HG02943 (cell line): ENCODE data around the gene DNAJC16.

ENCODE experiments used
- ATAC-seq: cut with Tn5 transposase; IDR thresholded peaks from one replicate; pipeline ENCODE4 v1.9.1; 2021; ENCODE audit warnings: mild to moderate bottlenecking, low read depth, moderate library complexity; ENCODE audit not compliant: unreplicated experiment

Gene DNAJC16

DNA sequence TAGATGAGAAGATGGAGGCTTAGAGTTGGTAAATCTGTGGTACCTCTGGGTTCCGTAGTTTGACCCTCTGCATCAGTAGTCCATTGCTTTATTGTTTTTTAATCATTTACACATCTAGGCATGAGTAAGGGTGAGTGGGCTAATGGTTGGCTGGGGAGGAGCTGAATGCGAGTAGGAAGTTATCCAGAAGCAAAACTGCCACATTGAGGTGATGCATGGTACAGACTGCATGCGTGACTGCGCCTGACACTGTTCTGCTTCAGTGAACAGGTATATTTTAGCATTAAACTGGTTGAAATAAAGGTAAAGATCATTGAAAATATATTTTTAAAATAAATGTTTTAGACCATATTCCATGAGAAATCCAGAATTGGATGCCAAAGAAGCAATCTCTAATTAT, 4.4 kb downstream of the DNAJC16 start:
- no peak for ATAC-seq

DNA sequence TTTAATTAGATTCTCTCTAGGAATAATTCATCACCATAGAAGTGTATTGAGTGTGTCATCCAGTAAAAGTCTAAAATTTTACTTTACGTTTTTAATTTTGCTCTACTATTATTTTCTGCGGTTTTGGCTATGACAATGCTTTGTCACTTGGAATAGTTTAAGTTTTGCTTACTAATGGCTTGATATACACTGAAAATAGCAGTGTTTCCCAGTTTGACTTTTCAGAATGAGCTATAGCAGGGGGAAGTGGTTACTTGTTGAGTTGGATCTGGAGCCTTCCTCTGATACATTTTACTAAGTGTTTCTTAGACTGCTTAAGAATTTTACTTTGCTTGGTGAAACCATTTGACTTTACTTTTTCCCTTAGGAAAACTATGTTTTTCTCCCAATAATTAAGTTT, 5.0 kb downstream of the DNAJC16 start:
- no peak for ATAC-seq

DNA sequence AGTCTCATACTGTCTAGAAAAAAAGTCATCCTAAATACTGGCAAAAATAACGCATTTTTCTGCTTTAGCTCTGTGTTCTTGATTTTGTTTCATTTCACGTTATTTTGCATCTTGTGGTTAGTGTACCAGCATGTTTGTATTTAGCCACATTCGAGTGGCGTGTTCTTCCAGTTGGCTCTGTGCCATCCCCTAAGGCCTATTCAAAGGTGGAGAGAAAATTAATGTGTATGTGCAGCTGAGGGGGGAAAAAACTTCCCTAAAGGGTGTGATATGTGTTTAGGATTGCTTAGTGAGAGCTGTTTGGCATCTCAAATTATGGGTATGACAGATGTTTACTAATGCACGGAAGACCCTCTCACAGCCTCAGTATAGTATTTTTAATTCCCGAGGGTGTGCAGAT, 12.1 kb downstream of the DNAJC16 start:
- ATAC-seq: no peak

DNA sequence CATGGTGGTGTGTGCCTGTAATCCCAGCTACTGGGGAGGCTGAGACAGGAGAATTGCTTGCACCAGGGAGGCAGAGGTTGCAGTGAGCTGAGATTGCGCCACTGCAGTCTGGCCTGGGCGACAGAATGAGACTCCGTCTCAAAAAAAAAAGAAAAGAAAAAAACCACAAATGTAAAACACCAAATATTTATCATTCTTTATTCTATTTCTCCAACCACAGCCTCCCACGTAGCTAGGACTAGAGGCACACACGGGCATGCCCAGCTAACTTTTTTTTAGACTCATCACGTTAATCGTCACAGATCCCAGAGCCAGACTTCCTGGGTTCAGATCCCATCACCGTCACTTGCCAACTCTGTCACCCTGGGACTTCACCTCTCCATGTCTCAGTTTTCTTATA, 13.5 kb downstream of the DNAJC16 start:
- ATAC-seq: no peak

DNA sequence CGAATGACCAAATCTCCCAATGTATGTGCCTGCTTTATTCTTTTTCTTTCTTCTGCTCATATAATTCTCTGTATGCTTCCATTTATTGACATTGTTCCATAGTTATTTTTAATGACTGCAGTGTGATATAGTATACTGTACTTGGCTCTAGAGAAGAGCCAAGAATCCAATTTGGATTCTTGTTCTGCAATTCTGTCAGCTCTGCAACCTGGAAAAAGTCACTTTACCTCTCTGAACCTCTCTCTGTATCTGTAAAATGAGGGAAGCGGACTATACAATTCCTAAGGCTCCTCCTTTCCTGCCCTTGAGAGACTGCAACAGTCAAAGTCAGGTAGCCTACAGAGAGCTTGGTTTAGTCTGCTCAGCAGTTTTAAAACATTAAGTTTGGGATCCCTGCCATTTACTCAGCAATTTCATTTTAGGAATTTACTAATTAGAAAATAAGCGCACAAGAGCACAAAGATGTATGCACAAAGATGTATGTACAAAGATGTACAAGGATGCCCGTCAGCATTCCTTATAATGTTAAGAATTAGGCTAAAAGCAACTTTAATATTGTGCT, 14.7 kb downstream of the DNAJC16 start:
- no peak for ATAC-seq

DNA sequence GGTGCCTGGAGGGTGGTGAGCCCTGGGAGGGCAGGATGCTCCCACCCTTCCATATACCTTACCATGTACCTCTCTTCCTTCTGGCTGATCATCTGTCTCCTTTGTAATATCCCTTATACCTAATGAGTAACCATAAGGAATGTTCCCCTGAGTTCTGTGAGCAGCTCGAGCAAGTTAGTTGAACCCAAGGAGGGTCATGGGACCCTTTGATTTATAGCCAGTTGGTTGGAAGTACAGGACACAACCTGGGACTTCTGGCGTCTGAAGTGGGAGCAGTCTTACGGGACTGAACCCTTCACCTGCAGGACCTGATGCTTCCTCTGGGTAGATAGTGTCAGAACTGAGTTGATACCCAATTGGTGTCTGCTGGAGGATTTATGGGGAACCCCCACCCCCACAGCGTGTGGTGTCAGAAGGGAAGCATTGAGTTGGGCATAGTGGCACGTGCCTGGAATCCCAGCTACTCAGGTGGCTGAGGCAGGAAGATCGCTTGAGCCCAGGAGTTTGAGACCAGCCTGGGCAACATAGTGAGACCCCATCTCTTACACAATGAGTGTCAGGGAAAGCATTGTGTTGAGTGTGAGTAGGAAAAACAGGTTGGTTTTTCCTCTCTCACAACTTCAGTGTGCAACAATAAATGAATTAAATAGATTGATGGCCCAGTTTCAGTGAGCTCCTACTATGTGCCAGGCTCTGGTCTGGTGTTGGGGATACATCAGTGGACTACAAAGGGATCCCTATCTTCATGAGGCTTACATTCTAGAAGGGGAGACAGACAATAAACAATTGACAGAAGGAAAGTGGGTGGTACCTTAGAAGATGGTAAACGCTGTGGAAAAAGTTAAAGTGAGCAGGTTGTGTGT, 16.0 kb downstream of the DNAJC16 start:
- ATAC-seq: no peak

DNA sequence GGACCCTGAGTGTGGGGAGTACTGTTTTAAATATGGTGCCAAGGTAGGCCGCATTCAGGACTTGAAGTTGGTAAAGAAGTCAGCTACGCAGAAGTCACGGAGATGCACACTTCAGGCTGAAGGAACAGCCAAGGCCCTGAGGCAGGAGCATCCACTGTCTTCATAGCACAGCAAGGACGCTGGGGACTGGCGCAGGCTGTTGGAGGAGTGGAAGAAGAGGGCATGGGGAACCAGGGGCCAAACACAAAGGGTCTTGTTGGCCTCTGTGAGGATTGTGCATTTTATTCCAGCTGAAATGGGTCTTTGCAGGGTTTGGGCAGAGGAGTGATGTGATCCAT, 16.6 kb downstream of the DNAJC16 start:
- no peak for ATAC-seq

DNA sequence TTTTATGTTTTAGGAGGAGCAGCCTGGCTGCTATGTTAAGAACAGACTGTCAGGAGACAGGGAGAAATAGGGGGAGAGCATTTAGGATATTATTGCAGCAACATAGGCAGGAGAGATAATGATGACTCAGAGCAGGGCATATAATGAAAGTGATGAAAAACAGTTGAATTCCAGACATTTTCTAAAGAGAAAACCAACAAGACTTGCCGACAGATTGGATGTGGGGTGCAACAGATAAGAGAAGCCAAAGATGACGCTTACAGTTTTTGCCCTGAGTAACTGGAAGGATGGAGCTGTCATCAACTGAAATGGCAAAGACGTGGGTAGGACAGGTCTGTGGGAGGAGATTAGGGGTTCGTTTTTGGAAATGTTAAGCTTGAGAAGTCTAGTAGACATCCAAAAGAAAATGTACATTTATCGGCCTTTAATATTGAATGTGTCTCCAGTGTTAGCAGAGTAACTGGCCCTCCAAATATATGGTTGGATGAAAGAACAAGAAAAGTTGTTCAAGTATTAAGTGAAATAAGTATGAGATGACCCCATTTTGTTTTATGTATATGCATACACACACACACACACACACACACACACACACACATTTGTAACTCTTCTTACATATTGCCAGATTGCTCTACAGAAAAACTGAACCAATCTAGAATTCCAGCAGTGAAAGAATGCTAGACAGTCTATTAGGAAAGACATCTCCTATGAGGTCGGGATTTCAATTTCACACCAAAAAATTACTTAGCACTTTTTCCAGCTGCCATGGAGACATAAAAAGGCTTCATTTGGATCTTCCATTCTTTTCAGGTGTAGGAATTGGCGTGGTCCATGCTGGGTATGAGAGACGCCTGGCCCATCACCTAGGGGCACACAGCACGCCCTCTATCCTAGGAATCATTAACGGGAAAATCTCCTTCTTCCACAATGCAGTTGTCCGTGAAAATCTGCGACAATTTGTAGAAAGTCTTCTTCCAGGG, 17.2 kb downstream of the DNAJC16 start:
- no peak for ATAC-seq

DNA sequence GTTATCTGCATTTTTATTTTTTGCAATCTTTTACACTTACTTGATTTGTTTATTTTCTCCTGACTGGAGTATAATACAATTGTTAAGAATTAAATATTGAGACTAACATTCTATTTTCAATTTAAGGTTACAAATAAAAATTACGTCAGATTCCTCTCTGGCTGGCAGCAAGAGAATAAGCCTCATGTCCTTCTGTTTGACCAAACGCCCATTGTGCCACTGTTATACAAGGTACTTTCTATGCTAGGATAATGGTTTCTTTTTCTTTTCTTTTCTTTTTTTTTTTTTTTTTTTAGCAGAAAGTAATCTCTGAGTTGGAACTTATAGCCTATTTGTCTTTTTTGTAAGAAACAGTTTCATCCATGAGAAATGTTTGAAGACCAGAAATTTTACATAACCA, 20.0 kb downstream of the DNAJC16 start:
- no peak for ATAC-seq

DNA sequence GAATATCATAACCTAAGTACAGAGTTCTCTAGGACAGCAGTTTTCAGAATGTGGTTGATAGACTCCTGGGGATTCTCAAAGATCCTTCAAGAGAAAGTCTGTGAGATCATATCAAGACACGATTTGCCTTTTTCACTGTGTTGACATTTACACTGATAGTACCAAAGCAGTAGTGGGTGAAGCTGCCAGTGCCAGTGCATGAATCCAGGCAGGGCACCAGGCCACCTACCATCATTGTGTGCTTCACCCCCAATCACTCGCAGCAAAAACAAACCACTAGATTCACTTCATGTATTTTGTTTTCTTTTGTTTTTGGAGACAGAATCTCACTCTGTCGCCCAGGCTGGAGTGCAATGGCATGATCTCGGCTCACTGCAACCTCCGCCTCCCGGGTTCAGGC, 23.9 kb downstream of the DNAJC16 start:
- no peak for ATAC-seq

DNA sequence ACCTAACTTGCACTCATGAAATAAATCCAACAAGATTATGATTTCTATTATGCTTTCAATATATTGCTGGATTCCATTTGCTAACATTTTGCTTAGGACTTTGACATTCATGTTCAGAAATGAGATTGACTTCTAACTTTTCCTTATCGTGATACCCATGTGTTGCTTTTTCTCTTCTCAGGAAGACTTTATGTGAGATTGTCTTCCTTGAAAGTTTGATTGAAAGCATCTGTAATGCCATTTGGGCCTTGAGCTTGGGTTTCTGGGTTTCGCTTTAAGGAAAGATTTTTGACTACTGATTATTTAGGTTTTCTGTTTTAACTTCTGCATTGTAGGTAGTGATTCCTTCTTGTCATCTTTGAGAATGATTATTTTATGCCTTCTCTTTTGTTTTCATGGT, 30.4 kb downstream of the DNAJC16 start:
- ATAC-seq: no peak

DNA sequence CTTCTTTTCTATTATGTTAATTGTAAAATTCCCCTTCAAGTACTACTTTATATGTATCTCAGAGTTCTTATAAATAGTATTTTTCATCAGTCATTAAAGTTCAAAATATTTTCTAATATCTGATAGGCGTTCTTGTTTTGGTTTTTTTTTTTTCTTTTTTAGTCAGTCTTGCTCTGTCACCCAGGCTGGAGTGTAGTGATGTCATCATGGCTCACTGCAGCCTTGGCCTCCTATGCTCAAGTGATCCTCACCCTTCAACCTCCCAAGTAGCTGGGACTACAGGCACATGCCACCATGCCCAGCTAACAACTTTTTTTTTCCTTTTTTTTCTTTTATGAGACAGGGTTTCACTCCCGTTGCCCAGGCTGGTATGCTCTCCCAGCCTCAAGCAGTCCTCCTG, 30.9 kb downstream of the DNAJC16 start:
- ATAC-seq: no peak

DNA sequence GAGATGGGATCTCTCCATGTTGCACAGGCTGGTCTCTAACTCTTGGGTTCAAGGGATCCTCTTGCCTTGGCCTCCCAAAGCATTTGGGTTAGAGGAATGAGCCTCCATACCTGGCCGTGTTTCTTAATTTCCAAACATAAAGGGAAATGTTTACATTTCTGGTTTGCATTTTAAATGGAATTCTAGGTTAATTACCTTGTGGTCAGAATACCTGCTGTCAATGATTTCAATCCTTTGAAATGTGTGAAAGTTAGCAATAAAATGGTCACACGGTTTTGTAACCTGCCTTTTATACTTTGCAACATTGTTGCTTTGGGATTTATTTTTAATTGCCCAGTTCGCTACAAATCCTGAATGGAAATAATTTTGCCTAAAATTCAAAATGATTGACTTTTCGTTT, 31.9 kb downstream of the DNAJC16 start:
- ATAC-seq: no peak

DNA sequence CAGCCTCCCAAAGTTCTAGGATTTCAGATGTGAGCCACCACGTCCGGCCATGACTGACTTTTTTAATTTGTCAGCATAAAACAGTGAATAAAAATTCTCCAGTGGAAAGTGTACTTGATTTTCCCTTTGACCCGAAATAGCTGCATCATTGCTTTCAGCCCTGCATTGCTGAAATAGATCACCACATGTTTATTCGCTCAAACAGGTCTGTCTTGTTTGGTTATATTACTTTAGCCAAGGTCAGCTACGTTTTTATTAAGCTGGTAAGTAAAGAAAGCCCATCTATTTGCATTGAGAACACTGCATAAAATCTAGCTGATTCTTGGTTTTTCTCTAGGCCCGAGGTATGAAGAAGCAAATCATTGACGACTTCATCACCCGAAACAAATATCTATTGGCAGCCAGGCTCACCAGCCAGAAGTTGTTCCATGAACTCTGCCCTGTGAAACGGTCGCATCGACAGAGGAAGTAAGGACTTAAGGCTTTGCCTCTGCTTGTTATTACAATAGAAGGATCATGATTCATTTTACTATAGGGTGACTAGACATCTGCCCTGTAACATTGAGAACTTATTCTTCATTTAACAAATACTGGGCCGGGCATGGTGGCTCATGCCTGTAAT, 32.7 kb downstream of the DNAJC16 start:
- no peak for ATAC-seq

DNA sequence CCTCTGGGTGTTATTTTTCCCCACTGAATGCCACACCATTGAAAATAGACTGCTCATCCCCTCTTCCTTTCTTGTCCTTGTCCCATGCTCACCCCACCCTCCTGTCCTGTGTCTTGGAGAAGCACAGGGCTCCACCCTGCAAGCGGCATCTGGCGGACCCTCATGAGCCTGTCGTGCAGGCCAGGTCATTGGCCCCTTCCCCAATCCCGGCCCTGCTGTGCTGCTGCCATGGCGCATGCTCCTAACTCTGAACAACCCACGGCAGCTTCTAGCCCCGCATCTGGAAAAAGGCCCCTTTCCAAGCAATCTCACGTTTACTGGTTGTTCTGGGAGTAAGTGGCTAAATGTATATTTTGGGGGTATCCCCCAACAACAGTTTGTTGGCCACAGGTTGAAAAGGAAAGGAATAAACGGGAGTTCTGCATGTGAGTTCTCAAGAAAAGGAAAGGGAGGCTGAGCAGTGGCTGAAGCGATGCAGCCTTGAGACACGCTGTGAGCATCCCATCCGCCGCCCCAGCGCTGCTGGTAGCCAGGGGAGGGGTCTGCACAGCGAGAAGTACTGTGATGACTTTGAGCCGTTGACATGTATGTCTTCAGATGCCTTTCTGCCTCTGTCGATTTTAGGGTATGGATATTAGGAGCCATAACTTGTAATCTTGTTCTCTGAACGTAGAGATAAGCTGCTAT, 41.9 kb downstream of the DNAJC16 start:
- no peak for ATAC-seq

DNA sequence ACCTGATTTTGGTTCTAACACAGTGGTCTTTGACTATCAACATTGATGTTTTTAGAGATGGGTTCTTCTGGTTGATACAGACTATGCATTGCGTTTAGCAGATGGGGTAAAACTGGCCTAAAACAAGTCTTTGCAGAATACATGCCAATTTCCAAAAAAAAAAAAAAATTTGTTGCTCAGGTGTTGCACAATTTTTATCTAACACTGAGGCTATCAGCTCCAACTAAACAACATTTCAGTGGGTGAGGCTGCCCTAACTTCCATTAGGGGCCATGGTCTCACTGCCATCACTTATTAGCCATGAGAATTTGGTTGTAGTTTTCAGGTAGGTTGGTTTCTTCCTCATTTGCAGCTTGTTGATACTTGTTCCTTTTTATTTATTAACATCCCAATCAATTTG, 44.2 kb downstream of the DNAJC16 start:
- ATAC-seq: no peak

DNA sequence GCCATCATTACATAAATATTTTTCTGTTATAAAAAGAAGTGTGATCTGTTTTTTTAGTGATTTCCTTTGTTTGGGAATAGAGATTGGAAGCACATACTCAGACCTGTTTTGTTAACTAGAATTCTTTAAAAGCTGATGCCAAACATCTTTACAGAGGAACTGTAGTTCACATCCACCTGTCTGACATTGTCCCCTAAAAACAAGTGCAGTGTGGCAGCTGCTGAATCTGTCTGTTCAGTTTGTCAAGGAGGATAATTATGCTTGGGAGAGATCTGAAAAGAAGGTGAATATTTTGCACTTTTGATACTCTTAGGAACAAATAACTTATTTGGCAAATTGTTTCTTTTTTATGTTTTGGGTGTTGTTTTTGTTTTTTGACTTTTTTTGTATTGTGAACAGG, 44.6 kb downstream of the DNAJC16 start:
- no peak for ATAC-seq

DNA sequence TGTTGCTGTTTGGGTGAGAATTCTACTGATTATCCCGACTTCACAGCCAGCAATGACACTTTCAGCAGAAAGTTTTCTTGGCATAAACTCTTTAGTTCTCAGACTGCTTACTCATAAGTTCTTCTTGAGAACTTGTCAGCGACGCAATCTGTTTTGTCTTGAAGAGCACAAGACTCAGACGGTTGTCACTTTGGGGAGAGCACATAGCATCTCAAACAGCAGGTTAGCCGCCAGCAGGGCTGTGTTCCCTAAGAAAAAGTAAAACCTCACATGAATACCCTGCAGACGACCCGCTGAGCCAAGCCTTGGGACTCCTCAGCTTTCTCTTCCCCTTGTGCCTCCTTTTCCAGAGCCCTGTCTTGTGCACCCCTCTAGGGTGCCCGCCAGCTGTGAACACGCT, 46.8 kb downstream of the DNAJC16 start:
- no peak for ATAC-seq

DNA sequence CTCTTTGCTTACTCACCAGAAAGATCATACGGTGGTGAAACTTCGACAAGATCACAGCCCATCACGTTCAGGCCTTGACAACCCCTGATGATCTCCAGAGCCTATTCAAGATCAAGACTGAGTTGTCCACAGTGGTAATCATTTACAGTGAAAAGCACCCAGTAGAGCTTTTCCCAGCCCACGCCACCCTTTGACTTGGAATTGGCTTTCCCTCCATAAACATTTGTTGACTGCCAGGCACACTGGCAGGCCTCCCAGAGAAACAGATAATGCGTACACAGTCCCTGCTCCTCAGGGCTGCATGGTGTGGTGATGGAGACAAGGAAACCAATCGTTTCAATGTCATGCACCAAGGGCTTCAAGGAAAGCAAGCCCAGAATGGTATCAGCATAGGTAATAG, 48.1 kb downstream of the DNAJC16 start:
- no peak for ATAC-seq

DNA sequence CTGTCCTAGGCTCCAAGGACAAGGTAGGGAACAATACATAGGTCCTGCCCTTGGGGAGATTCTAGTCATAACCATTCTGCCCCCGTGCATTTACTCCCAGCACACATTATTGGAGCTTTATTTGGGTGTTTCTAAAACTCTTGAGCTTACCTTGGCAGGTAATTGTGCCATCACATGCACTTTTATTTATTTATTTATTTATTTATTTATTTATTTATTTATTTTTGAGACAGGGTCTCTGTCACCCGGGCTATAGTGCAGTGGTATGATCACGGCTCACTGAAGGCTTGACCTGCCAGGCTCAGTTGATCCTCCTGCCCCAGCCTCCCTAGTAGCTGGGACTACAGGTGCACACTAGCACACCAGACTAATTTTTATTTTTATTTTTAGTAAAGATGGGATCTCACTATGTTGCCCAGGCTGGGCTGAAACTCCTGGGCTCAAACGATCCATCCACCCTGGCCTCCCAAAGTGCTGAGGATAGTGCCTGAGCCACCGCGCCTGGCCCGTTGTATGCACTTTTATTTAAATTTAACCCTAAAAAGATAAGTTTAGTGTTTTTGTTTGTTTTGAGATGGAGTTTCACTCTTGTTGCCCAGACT, 49.0 kb downstream of the DNAJC16 start:
- ATAC-seq: no peak
